ENCODE data around the gene SMG7. TPM values are rescaled to one million over a fixed set of nuclear protein-coding genes. Genes with fewer than 3 reads are reported as not detected.

The SMG7 gene
- total RNA-seq, 1 experiment from 2014 or later, result 65.2 TPM

- Histone ChIP-seq H3K4me3 (ENCODE audit: low read depth in 2 of 2, low read length in 2 of 2) (no peak overlapping the region), H3K27ac (ENCODE audit: low read length) (no peak overlapping the region), H3K4me1 (ENCODE audit: control insufficient read depth, insufficient read depth, low read length) (peaks cover 4% of the 10 kb centered on the region; the same call in 1 of the 2 replicates), H3K36me3 (ENCODE audit: control insufficient read depth, insufficient read depth, low read length) (no peaks in the 10 kb centered on the region), H3K9me3 (ENCODE audit: control insufficient read depth, insufficient read depth, low read depth, low read length) (no peaks in the 10 kb centered on the region), H3K27me3 (ENCODE audit: control insufficient read depth, insufficient read depth, low read length) (no peaks in the 10 kb centered on the region)
- ChIA-PET CTCF (interaction anchor here (0.7 kb wide), 1 partner anchor 266 kb away, joined by 11 read pairs; no protein-coding TSS in a partner anchor), POLR2A (no interaction called here)
- TF ChIP-seq SIN3A (IDR thresholded peaks at IDR 0.05; ENCODE audit: borderline replicate concordance, insufficient read depth, low read depth, low read length) (no peak), TCF7L2 (IDR thresholded peaks at IDR 0.05; ENCODE audit: low read depth, low read length) (no peak), CTCF (IDR thresholded peaks at IDR 0.05) (no peak), POLR2AphosphoS5 (IDR thresholded peaks at IDR 0.05; ENCODE audit: low read depth, low read length) (no peak), REST (IDR thresholded peaks at IDR 0.05; ENCODE audit: insufficient read depth in 1 of 2, low read depth in 2 of 2, low read length in 1 of 2) (no peak)
- ATAC-seq (no peak), DNase-seq (ENCODE audit: low read depth, low spot score) (no peak)
- BruUV-seq (replicated peaks), result no TSS peak
- intact Hi-C loops (cut with micrococcal nuclease; ENCODE audit: unreplicated experiment) (no loop called here), in situ Hi-C loops (cut with HindIII; ENCODE audit: low pct_unique_long_range_greater_than_20kb, low sequenced_read_pairs) (no loop called here)
These were observed 34.3 kb downstream of the SMG7 start for GRCh38 chr1:183506561-183506960.

GRCh38 chr1:183508694-183509093 lies 36.4 kb downstream of the SMG7 start:
- POLR2A ChIA-PET, result no interaction called here
- Histone ChIP-seq H3K4me3 (ENCODE audit: low read depth in 2 of 2, low read length in 2 of 2) (no peak overlapping the region), H3K27ac (ENCODE audit: low read length) (no peak overlapping the region), H3K4me1 (ENCODE audit: control insufficient read depth, insufficient read depth, low read length) (peaks cover 4% of the 10 kb centered on the region; the same call in 1 of the 2 replicates), H3K9me3 (ENCODE audit: control insufficient read depth, insufficient read depth, low read depth, low read length) (no peaks in the 10 kb centered on the region), H3K36me3 (ENCODE audit: control insufficient read depth, insufficient read depth, low read length) (no peaks in the 10 kb centered on the region), H3K27me3 (ENCODE audit: control insufficient read depth, insufficient read depth, low read length) (no peaks in the 10 kb centered on the region)
- ATAC-seq (no peak), DNase-seq (ENCODE audit: low read depth, low spot score) (no peak)
- BruUV-seq (replicated peaks), result no TSS peak
- intact Hi-C loops (cut with micrococcal nuclease; ENCODE audit: unreplicated experiment), result no loop called here
- no peak for TF ChIP-seq TCF7L2 (IDR thresholded peaks at IDR 0.05; ENCODE audit: low read depth, low read length)
- CTCF ChIA-PET, result no interaction called here
- in situ Hi-C loops (cut with HindIII; ENCODE audit: low pct_unique_long_range_greater_than_20kb, low sequenced_read_pairs), result no loop called here

- Histone ChIP-seq H3K4me3 (ENCODE audit: low read depth in 2 of 2, low read length in 2 of 2) (no peak overlapping the region), H3K27ac (ENCODE audit: low read length) (no peak overlapping the region), H3K4me1 (ENCODE audit: control insufficient read depth, insufficient read depth, low read length) (peaks cover 14% of the 10 kb centered on the region), H3K9me3 (ENCODE audit: control insufficient read depth, insufficient read depth, low read depth, low read length) (no peaks in the 10 kb centered on the region), H3K27me3 (ENCODE audit: control insufficient read depth, insufficient read depth, low read length) (no peaks in the 10 kb centered on the region), H3K36me3 (ENCODE audit: control insufficient read depth, insufficient read depth, low read length) (peaks cover 2% of the 10 kb centered on the region; the same call in 1 of the 2 replicates)
- DNase-seq (ENCODE audit: low read depth, low spot score) (no peak), ATAC-seq (no peak)
- TF ChIP-seq TCF7L2 (IDR thresholded peaks at IDR 0.05; ENCODE audit: low read depth, low read length) (no peak), POLR2AphosphoS5 (IDR thresholded peaks at IDR 0.05; ENCODE audit: low read depth, low read length) (no peak)
- POLR2A ChIA-PET, result no interaction called here
- in situ Hi-C loops (cut with HindIII; ENCODE audit: low pct_unique_long_range_greater_than_20kb, low sequenced_read_pairs) (no loop called here), intact Hi-C loops (cut with micrococcal nuclease; ENCODE audit: unreplicated experiment) (no loop called here)
- no TSS peak for BruUV-seq (replicated peaks)
- CTCF ChIA-PET, result no interaction called here
These were observed 40.2 kb downstream of the SMG7 start for GRCh38 chr1:183512450-183512849.
